NCI-H2107 treated with DMSO at 0.1 percent for 48 hours (cell line): ENCODE results near the gene LRP8.

Experiments used
- DNase-seq: peaks from one replicate; lab custom pipeline; 2025; ENCODE audit not compliant: unreplicated experiment; lab: John Stamatoyannopoulos, UW

LRP8 gene

DNA sequence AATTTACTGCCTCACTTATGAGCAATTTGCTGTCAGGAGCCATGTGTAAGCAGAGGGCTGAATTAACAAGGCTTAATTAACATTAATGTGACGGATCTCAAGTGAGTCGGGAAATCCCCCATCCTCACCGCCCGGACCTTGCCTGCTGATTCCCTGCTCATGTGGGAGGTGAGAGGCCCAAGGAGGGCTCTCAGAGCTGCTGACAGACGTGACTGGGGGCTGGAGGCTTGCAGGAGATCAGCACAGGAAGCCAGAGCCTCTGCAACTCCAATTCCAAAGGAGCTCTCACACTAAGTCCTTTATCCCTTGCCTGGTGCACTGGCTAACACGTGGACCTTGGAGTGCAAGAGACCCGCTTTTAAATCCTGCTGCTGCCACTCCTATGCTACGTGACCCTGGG, 19.4 kb downstream of the LRP8 start:
- DNase-seq, result no peak

GRCh38 chr1:53307037-53307436, 20.8 kb downstream of the LRP8 start:
- DNase-seq, result no peak

DNA sequence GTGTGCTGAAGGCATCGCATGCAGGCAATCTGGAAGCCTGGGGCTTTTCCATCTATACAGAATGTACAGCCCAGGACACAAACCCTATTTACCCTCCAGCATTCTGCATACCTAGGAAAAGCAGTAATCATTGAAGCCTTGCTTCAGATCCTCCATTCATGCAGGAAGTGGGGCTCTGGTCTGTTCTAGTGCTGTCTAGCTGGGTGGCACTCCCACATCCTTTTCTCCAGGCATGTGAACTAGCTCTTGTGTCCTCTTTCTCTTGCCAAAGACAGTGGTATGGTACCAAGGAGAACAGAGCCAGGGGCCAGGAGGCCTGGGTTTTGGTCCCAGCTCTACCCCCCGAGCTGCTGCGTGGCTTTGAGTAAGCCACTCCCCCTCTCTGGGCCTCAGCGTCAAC, 21.7 kb downstream of the LRP8 start:
- no peak for DNase-seq

DNA sequence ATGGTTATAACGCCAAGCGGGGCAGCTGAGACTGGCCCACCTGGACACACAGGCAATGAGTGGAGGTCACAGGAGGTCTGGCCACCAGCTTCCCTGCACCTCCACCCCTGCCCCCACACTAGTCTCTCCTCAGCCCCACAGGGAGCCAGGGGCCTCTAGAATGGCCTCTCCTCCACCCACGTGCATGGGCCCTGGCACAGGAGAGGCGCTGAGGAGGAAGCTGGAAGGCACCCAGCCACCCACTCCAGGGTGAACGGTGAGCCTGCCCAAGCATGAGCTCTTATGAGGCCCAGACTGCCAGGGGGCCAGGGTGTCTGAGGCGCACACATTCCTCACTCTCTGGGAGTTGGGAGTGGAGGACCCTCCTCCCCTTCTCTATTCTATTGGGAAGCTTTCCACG, 22.2 kb downstream of the LRP8 start:
- no peak for DNase-seq

- DNase-seq, result no peak
These were observed 23.3 kb downstream of the LRP8 start for GRCh38 chr1:53304527-53304926.

DNA sequence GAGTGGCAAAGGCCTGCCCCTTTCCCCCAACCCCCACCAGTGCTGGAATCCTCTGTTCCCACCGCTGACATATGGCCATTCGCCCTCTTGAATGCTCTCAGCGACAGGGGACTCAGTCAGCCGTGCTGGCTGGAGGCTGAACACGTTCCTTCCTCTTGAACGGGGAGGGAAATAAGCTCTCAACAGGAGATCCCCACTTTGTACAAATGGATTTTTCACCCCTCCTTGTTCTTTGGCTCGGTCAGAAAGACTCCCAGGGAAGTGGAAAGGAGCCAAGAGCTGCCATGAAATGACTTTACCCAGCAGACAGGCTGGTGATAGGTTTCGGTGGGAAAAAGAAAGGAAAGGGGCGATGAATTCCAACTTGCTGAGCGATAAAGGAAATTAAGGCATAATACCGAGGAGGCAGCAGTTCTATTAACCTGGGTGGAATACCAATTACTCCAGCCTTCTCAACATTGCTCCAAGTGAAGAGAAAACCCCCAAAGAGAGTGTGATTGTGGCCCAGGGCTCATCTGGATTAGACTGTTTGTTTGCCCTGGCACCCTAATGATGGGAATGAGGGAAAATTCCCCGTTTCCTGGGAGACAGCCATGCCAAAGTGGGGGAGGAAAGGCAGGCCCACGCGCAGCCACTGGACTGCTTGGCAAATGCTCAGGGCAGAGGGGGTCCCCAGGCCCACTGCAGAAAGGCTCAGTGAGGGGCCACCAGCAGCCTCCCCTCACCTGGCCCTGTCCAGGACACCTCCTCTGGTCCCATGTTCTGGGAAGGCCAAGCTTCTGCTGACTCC, 23.9 kb downstream of the LRP8 start:
- DNase-seq, result no peak

- no peak for DNase-seq
These were observed 24.6 kb downstream of the LRP8 start for GRCh38 chr1:53303243-53303642.

GRCh38 chr1:53299233-53299632, 28.6 kb downstream of the LRP8 start:
- DNase-seq, result no peak

DNA sequence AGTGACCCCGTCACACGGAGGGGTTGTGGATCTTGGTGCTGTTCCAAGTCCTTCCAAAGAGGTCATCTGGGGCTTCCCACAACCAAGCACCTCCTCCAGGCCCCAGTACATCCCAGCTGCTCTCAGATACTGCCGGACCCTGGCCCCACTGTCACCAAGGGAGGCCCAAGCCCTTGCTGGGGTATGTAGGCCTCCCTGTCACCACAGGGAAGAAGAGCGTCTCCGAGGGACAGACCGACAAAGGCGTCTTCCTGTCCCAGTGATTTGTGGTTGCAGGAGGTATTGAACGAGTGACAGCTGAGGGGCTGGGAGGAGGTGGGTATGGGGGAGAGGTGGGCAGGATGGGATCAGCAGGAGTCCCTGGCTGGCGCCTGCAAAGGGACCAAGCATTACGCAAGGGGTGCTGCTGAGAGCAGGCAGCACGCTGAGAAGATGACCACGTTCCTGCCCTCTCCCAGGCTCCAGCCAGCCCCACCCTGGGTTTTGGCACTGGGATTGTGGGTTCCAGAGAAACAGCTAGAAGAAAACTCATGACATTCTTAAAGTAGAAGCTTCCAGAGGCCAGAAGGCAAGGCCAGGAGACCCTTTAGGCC, 29.7 kb downstream of the LRP8 start:
- no peak for DNase-seq

GRCh38 chr1:53297195-53297594, 30.7 kb downstream of the LRP8 start:
- no peak for DNase-seq

- DNase-seq, result no peak
These were observed 31.6 kb downstream of the LRP8 start for GRCh38 chr1:53296117-53296749.

DNA sequence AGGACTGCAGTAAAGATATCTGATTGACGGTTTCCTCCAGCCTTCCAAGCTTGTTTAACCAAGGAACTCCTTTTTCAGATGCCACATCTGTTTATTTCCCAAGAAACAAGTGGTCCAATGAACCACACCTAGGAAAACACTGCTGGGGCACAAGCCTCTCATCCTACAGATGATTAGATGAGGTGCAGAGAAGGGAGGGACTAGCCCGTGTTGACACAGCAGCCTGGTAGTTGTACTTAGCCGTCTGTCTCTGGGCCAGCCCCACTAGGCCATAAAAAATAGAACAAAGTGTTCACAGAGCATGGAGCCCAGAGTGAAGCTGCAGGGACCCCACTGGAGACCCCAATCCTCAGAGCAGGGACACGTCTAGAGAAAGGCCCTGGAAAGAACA, 32.1 kb downstream of the LRP8 start:
- no peak for DNase-seq

- no peak for DNase-seq
These were observed 32.6 kb downstream of the LRP8 start for GRCh38 chr1:53295295-53295694.

- no peak for DNase-seq
These were observed 33.3 kb downstream of the LRP8 start for GRCh38 chr1:53294567-53294966.

DNA sequence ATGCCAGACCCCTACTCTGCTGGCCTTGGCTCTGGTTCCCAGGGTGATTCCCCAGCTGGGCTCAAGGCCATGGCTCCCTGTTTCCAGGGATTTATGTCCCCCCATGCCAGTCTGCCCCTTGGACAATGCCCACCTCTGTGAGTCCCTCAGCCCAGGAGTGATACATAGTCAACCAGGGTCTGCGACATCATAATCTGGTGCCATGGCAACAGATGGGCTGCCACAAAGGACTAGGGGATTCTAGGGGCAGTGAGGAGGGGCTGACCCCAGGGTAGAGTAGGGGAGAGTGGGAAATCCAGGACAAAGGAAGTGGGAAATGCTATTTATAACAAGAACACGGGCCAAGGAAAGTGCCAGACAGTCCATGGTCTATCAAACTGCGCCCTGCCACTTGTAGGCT, 33.8 kb downstream of the LRP8 start:
- no peak for DNase-seq

- no peak for DNase-seq
These were observed 34.7 kb downstream of the LRP8 start for GRCh38 chr1:53293123-53293522.

GRCh38 chr1:53292690-53293089, 35.2 kb downstream of the LRP8 start:
- no peak for DNase-seq

DNA sequence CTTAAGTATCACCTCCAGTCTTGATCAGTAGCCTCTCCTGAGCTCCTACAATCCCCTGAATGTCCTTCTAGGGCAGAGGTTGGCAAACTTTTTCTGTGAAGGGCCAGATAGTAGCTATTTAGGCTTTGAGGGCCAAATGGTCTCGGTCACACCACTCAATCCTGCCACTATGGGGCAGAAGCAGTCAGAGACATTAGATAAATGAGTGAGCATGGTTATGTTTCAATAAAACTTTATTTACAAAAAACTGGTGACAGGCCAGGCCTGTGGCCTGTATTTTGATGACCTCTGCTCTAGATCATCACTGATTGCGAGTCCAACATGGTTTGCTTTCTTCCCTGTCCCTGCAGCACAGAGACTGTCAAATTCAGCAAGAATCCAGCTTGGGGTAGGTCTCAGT, 36.3 kb downstream of the LRP8 start:
- no peak for DNase-seq

DNA sequence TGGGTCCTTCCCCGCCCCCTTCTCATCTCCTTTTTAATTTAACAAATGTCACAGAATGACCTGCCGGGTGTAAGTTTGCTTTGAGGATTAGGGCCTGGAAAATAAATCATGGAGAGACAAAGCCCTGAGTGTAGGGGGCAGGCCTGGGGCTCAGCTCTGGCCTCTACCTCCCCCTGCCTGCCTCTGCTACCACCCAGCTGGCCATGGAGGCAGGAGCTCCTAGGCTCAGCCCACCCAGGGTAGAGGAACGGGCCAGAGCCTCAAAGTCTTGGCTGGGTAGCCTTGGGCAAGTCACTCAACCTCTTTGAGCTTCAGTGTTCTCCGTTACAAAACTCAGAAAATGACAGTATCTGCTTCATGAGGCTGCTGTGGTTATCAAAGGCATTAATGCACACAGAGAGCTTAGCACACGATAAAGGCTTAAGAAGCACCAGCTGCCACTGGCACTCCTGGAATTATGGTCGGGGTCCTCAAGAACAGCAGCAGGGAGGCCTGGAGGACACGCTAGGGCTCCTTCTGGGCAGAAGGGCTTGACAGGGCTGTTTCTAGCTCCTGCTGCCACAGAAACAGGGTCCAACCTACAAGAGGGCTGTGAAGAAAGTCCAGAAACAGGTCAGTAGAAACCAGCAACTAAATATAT, 39.0 kb downstream of the LRP8 start:
- no peak for DNase-seq

DNA sequence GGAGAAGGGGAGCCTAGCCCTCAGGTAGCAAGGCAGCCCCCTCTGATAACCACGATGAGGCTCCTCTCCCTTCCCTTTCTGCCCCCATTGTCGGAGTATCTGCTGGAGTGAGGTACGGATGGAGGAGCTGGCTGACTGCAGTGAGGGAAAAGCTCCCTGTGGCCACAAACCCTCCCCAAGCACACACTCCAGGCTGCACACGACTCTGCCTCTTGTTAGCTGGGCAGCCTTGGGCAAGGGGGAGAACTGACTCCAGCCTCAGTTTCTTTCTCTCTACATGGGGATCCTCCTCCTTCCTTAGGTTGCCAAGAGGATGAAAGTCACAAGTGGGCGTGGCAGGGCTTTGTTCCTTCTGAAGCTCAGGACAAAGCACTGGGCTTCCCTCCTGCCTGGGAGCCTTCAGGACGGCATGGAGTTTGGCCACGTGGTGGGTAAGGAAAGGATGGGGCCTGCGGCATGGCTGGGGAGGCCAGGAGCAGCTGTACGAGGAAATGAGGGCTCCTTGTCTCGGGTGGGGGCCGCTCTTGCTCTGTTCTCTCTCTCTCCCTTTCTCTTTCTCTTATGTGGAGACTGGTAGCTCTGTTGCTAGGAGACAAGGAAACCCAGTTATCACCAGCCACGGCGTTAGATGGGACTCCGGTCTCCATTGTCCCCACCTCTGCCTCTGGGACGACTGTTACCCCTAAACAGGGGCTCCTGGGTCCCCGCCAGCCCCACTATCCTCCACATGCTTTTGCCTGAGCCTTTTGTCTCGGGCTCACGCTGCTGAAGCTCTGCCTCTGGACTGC, 39.7 kb downstream of the LRP8 start:
- no peak for DNase-seq

GRCh38 chr1:53286955-53287354, 40.9 kb downstream of the LRP8 start:
- DNase-seq, result no peak
